Lower leg skin (tissue), 3 donors: ENCODE measurements around the gene PLEKHG3.

ENCODE experiments used
- POLR2A ChIP-seq, 2 donors: fragments of 450-650 bp; IDR thresholded peaks; one replicate each; pipeline ENCODE4 v1.6.1; 2016 to 2017; ENCODE audit warnings: antibody characterized with exemption in 2 of 2, mild to moderate bottlenecking in 1 of 2, moderate library complexity in 1 of 2
- TF ChIP-seq, protein P1 (sequence below), 3 donors: fragments of 450-650 bp; IDR thresholded peaks; one replicate each; pipeline ENCODE4 v1.5.1; 2016; ENCODE audit warnings: antibody characterized with exemption in 3 of 3, mild to moderate bottlenecking in 3 of 3, moderate library complexity in 2 of 3

DNA sequence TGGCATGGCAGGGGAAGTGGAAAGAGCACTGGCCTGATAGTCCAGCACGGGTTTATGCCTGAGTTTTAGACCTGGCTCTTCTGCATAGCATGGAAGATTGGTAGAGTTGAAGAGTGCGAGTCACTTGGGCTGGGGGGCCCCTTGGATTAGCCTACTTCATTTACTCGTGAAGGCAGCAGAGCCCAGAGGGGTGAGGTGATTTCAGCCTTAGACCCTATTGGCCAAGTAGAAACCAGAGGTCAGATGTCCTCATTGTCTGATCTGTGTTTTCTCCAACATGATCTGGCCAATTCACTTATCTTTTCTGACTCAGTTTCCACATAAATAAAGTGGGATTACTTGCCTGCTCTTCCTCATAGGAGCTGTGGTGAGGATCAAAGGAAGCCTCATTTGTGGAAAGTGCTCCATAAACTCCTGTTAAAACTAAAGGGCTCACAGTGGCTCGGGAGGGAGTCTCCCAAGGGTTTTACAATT, 1.9 kb downstream of the PLEKHG3 start:
- no peak for TF ChIP-seq POLR2A (IDR thresholded peaks at IDR 0.05)
- TF ChIP-seq, protein P1, sequence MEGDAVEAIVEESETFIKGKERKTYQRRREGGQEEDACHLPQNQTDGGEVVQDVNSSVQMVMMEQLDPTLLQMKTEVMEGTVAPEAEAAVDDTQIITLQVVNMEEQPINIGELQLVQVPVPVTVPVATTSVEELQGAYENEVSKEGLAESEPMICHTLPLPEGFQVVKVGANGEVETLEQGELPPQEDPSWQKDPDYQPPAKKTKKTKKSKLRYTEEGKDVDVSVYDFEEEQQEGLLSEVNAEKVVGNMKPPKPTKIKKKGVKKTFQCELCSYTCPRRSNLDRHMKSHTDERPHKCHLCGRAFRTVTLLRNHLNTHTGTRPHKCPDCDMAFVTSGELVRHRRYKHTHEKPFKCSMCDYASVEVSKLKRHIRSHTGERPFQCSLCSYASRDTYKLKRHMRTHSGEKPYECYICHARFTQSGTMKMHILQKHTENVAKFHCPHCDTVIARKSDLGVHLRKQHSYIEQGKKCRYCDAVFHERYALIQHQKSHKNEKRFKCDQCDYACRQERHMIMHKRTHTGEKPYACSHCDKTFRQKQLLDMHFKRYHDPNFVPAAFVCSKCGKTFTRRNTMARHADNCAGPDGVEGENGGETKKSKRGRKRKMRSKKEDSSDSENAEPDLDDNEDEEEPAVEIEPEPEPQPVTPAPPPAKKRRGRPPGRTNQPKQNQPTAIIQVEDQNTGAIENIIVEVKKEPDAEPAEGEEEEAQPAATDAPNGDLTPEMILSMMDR (IDR thresholded peaks at IDR 0.05) = no peak
